Measurements from ENCODE around the gene RAB10. TPM values are rescaled to one million over a fixed set of nuclear protein-coding genes. Genes with fewer than 3 reads are reported as not detected.

Gene RAB10
- total and polyA plus RNA-seq, 3 donors from 2014 or later = 74.8 to 112 (median 96.8) TPM

- intact Hi-C loops (cut with DNase I; ENCODE audit: low total_unique reads) = no loop called here
- Histone ChIP-seq H3K9me3 (no peaks in the 10 kb centered on the region), H3K4me3 (no peak overlapping the region), H3K36me3 (ENCODE audit: low read depth, missing control alignments) (no peaks in the 10 kb centered on the region), H3K4me1 (peaks cover 21% of the 10 kb centered on the region), H3K27me3 (no peaks in the 10 kb centered on the region), H3K27ac (no peak overlapping the region)
- TF ChIP-seq POLR2A (IDR thresholded peaks at IDR 0.05) = no peak
- TF ChIP-seq, protein P1, sequence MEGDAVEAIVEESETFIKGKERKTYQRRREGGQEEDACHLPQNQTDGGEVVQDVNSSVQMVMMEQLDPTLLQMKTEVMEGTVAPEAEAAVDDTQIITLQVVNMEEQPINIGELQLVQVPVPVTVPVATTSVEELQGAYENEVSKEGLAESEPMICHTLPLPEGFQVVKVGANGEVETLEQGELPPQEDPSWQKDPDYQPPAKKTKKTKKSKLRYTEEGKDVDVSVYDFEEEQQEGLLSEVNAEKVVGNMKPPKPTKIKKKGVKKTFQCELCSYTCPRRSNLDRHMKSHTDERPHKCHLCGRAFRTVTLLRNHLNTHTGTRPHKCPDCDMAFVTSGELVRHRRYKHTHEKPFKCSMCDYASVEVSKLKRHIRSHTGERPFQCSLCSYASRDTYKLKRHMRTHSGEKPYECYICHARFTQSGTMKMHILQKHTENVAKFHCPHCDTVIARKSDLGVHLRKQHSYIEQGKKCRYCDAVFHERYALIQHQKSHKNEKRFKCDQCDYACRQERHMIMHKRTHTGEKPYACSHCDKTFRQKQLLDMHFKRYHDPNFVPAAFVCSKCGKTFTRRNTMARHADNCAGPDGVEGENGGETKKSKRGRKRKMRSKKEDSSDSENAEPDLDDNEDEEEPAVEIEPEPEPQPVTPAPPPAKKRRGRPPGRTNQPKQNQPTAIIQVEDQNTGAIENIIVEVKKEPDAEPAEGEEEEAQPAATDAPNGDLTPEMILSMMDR (IDR thresholded peaks at IDR 0.05) = no peak
- DNase-seq = no peak
- 72% methylated on average over 4 of the region's 4 CpGs for WGBS, 2 donors
These were observed 20.9 kb downstream of the RAB10 start for GRCh38 chr2:26054598-26055348.

DNA sequence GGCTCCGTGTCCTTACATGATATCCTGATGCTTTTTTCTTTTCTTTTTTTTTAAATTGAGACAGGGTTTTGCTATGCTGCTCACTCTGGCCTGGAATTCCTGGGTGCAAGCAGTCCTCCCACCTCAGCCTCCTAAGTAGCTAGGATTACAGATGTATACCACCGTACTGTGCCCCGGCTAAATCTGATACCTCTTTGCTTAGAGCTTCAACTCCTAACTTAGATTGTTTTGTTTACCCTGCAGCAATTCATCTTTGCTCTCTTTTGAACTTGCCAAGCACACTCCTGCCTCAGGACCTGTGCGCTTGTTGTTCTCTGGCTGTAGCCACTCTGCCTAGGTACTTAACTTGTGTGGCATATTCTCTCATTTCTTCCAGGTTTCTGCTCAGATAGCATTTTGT lies 24.5 kb downstream of the RAB10 start:
- TF ChIP-seq, protein P1 (IDR thresholded peaks at IDR 0.05) = no peak
- TF ChIP-seq POLR2A (IDR thresholded peaks at IDR 0.05) = no peak
- no peak overlapping the region for H3K4me3 ChIP-seq
- no peaks in the 10 kb centered on the region for H3K27me3 ChIP-seq
- H3K4me1 ChIP-seq = peaks cover 12% of the 10 kb centered on the region
- intact Hi-C loops (cut with DNase I; ENCODE audit: low total_unique reads) = no loop called here
- no peak for DNase-seq
- WGBS, 2 donors = 66 to 81% methylated on average over 4 of the region's 4 CpGs
- H3K36me3 ChIP-seq (ENCODE audit: low read depth, missing control alignments) = no peaks in the 10 kb centered on the region
- H3K27ac ChIP-seq = no peak overlapping the region
- no peaks in the 10 kb centered on the region for H3K9me3 ChIP-seq

DNA sequence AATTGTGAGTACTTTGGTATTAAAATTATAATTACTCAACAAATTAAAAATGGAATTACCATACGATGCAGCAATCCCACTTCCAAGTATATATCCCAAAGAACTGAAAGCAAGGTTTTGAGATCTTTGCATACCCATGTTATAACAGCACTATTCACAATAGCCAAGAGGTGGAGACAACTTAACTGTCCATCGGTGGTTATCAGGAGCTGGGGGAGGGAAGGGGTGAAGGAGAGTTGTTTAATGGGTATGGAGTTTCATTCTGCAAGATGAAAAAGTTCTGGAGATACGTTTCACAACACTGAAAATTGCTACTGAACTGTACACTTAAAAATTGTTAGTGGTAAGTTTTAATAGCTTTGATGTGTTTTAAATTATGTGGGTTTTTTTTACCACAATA lies 25.7 kb downstream of the RAB10 start:
- Histone ChIP-seq H3K36me3 (ENCODE audit: low read depth, missing control alignments) (no peaks in the 10 kb centered on the region), H3K27ac (no peak overlapping the region), H3K4me3 (no peak overlapping the region), H3K9me3 (no peaks in the 10 kb centered on the region), H3K27me3 (no peaks in the 10 kb centered on the region), H3K4me1 (peaks cover 12% of the 10 kb centered on the region)
- 49 to 60% methylated on average over 3 of the region's 3 CpGs for WGBS, 2 donors
- TF ChIP-seq POLR2A (IDR thresholded peaks at IDR 0.05) = no peak
- TF ChIP-seq, protein P1 (IDR thresholded peaks at IDR 0.05) = no peak
- no peak for DNase-seq
- intact Hi-C loops (cut with DNase I; ENCODE audit: low total_unique reads) = no loop called here

- no peak for TF ChIP-seq POLR2A (IDR thresholded peaks at IDR 0.05)
- TF ChIP-seq, protein P1 (IDR thresholded peaks at IDR 0.05) = no peak
- intact Hi-C loops (cut with DNase I; ENCODE audit: low total_unique reads) = no loop called here
- peaks cover 8% of the 10 kb centered on the region for H3K4me1 ChIP-seq
- H3K27me3 ChIP-seq = no peaks in the 10 kb centered on the region
- H3K36me3 ChIP-seq (ENCODE audit: low read depth, missing control alignments) = no peaks in the 10 kb centered on the region
- 69 to 84% methylated on average over 7 of the region's 7 CpGs for WGBS, 2 donors
- no peak overlapping the region for H3K27ac ChIP-seq
- no peak for DNase-seq
- no peak overlapping the region for H3K4me3 ChIP-seq
- no peaks in the 10 kb centered on the region for H3K9me3 ChIP-seq
These were observed 27.7 kb downstream of the RAB10 start for GRCh38 chr2:26061539-26061938.

- TF ChIP-seq, protein P1 (IDR thresholded peaks at IDR 0.05) = no peak
- no peak for TF ChIP-seq POLR2A (IDR thresholded peaks at IDR 0.05)
- Histone ChIP-seq H3K36me3 (ENCODE audit: low read depth, missing control alignments) (no peaks in the 10 kb centered on the region), H3K4me3 (no peak overlapping the region), H3K9me3 (no peaks in the 10 kb centered on the region), H3K4me1 (peaks cover 9% of the 10 kb centered on the region), H3K27me3 (no peaks in the 10 kb centered on the region), H3K27ac (no peak overlapping the region)
- intact Hi-C loops (cut with DNase I; ENCODE audit: low total_unique reads) = no loop called here
- WGBS, 2 donors = 98 to 100% methylated on average over 4 of the region's 4 CpGs
- DNase-seq = no peak
These were observed 31.0 kb downstream of the RAB10 start for GRCh38 chr2:26064846-26065245.
